Chondrocyte (in vitro differentiated cells): ENCODE measurements around the gene XK. TPM values are rescaled to one million over a fixed set of nuclear protein-coding genes. Genes with fewer than 3 reads are reported as not detected.

Experiments used
- DNase-seq: peaks from one replicate; pipeline ENCODE4 v3.0.0; 2021; ENCODE audit warnings: mixed read lengths, low spot score
- H3K27ac Mint-ChIP-seq: one replicate; pipeline ENCODE4 v1.8.0; 2021; ENCODE audit warnings: mild to moderate bottlenecking, moderate library complexity, mixed read lengths; ENCODE audit not compliant: unreplicated experiment
- H3K27me3 Mint-ChIP-seq: 2 replicates; pipeline ENCODE4 v1.8.0; 2021; ENCODE audit warnings: low read depth, mixed read lengths
- H3K36me3 Mint-ChIP-seq: 2 replicates; pipeline ENCODE4 v1.8.0; 2021; ENCODE audit warnings: low read depth, mixed read lengths
- H3K4me1 Mint-ChIP-seq: 2 replicates; pipeline ENCODE4 v1.8.0; 2021; ENCODE audit warnings: low read depth, mild to moderate bottlenecking, mixed read lengths
- H3K4me3 Mint-ChIP-seq: one replicate; pipeline ENCODE4 v1.8.0; 2021; ENCODE audit warnings: mild to moderate bottlenecking, moderate library complexity, mixed read lengths; ENCODE audit not compliant: unreplicated experiment
- H3K9me3 Mint-ChIP-seq: 2 replicates; pipeline ENCODE4 v1.8.0; 2021; ENCODE audit warnings: low read depth, mixed read lengths
- total RNA-seq: library from RNA; stranded (reverse); gene quantifications from 3 replicates; pipeline ENCODE4 v1.2.1, GENCODE V29; 2021
- TF ChIP-seq, protein P1 (sequence below): fragments of 200-600 bp; sonication (generic); IDR thresholded peaks from 2 replicates; pipeline ENCODE4 v1.5.0; 2021; ENCODE audit warnings: antibody characterized with exemption, mild to moderate bottlenecking, moderate library complexity

The XK gene
- total RNA-seq, 1 donor from 2014 or later: 0.07 TPM

DNA sequence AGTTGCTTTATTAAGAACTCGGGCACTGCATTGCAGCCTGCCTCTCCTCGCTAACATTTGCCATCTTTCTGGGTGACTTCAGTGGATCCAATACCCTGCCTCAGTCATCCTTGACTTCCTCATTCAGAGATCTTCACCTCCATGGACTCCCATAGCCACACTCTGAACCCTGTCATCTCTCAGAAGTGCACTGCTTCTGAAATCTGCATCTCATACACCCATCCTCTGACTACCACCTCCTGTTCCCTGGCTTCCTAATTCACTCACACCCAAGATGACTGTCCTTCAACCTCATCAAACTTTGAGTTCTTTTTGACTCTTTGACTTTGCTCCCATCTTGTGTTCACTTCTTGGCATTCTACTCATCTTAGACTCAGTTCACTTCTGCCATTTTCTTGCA is 68.9 kb downstream of the XK start:
- no peaks in the 10 kb centered on the region for H3K27me3 Mint-ChIP-seq
- DNase-seq: no peak
- no peak overlapping the region for H3K4me3 Mint-ChIP-seq
- no peaks in the 10 kb centered on the region for H3K4me1 Mint-ChIP-seq
- no peaks in the 10 kb centered on the region for H3K36me3 Mint-ChIP-seq
- H3K27ac Mint-ChIP-seq: no peak overlapping the region
- H3K9me3 Mint-ChIP-seq: peaks cover 7% of the 10 kb centered on the region
- TF ChIP-seq, protein P1, sequence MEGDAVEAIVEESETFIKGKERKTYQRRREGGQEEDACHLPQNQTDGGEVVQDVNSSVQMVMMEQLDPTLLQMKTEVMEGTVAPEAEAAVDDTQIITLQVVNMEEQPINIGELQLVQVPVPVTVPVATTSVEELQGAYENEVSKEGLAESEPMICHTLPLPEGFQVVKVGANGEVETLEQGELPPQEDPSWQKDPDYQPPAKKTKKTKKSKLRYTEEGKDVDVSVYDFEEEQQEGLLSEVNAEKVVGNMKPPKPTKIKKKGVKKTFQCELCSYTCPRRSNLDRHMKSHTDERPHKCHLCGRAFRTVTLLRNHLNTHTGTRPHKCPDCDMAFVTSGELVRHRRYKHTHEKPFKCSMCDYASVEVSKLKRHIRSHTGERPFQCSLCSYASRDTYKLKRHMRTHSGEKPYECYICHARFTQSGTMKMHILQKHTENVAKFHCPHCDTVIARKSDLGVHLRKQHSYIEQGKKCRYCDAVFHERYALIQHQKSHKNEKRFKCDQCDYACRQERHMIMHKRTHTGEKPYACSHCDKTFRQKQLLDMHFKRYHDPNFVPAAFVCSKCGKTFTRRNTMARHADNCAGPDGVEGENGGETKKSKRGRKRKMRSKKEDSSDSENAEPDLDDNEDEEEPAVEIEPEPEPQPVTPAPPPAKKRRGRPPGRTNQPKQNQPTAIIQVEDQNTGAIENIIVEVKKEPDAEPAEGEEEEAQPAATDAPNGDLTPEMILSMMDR: no peak

DNA sequence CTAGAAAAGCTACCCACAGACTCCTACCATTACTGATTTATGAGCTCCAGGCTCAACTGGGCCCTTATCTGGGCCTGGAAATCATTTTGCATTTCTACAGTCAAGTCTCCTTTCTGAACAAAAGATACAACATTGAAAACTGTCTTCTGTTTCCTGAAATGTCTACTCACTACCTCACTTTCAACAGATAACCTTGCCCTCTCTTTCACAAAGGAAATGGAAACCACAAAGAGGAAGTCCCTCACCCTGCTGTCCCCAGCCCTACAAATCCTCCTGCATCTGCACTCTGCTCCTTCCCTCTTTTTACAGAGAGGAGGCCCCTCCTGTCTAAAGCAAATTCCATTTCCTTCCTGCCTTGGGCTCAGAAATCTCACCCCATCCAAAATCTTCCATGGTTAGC is 69.4 kb downstream of the XK start:
- DNase-seq: no peak
- Mint-ChIP-seq H3K36me3 (no peaks in the 10 kb centered on the region), H3K27me3 (no peaks in the 10 kb centered on the region), H3K9me3 (peaks cover 7% of the 10 kb centered on the region), H3K27ac (no peak overlapping the region), H3K4me3 (no peak overlapping the region), H3K4me1 (no peaks in the 10 kb centered on the region)
- TF ChIP-seq, protein P1: no peak

DNA sequence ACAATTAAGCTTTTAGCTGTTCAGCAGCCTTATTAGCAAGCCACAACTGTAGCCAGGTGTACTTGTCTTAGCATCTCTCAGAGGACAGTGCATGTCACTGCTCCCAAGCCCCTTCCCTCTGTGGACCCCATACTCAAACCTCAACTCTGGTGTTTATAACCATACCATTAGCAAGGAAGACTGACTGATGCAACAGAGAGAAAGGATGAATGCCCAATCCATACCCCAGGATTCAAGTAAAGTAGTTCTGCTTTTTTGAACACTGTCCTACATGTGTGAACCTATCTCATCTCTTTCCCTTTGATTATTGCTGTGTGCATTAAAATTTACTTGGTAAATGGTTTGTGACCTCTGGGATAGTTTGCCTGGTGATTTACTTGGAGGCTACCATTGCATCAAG is 71.5 kb downstream of the XK start:
- no peaks in the 10 kb centered on the region for H3K36me3 Mint-ChIP-seq
- no peaks in the 10 kb centered on the region for H3K27me3 Mint-ChIP-seq
- TF ChIP-seq, protein P1: no peak
- DNase-seq: no peak
- H3K4me1 Mint-ChIP-seq: no peaks in the 10 kb centered on the region
- peaks cover 6% of the 10 kb centered on the region for H3K9me3 Mint-ChIP-seq
- no peak overlapping the region for H3K27ac Mint-ChIP-seq
- no peak overlapping the region for H3K4me3 Mint-ChIP-seq

DNA sequence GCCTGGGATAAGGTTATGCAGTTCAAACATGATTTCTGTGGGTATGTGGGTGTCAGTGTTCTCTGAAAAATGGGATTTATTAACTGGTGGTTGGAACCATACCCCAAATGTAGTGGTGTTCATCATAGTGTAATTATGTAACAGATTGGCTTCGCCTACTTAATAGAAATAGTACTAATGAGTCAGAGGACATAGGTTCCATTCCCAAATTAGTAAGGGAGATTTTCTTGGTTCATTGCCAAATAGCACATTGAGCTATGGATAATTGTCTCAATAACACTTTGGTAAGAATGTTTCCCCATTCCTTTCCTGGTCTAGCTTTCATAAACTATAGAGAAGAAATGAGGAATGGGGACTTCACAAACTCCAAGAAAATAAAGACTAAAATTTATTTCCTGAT is 73.8 kb downstream of the XK start:
- DNase-seq: no peak
- TF ChIP-seq, protein P1: no peak
- Mint-ChIP-seq H3K4me3 (no peak overlapping the region), H3K36me3 (no peaks in the 10 kb centered on the region), H3K4me1 (no peaks in the 10 kb centered on the region), H3K9me3 (peaks cover 6% of the 10 kb centered on the region), H3K27me3 (no peaks in the 10 kb centered on the region), H3K27ac (no peak overlapping the region)

DNA sequence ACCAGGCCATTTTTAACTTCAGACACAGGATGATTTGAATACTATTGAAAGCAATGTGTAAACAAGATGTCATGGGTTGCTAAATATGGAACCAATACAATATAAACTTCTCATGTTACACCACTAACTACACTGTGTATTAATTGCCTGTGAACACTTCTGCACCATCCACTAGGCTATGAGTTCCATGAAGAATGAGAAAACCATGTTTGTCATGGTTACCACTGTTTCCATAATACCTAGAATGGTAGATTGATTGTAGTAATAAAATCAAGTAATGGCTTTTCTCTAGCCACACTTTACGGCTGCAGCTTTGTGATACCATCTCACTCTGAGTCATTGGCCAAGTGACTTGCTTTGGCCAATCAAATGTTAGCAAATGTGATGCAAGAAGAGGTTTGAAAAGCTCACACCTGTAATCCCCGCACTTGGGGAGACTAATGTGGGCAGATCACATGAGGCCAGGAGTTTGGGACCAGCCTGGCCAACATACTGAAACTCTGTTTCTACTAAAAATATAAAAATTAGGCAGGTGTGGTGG is 74.4 kb downstream of the XK start:
- H3K27ac Mint-ChIP-seq: no peak overlapping the region
- no peaks in the 10 kb centered on the region for H3K27me3 Mint-ChIP-seq
- H3K4me3 Mint-ChIP-seq: no peak overlapping the region
- peaks cover 6% of the 10 kb centered on the region for H3K9me3 Mint-ChIP-seq
- TF ChIP-seq, protein P1: no peak
- no peak for DNase-seq
- no peaks in the 10 kb centered on the region for H3K4me1 Mint-ChIP-seq
- no peaks in the 10 kb centered on the region for H3K36me3 Mint-ChIP-seq
